ENCODE data around the gene HLA-DPB1. TPM values are rescaled to one million over a fixed set of nuclear protein-coding genes. Genes with fewer than 3 reads are reported as not detected.

The HLA-DPB1 gene
- total RNA-seq, 2 experiments from 2014 or later: 5.2 to 5.4 TPM

Other genes starting within 250 kb of the HLA-DPB1 start
- 100 to 1,000 TPM in 1 of 2 experiments, 10 to 100 TPM in 1; 96.4 to 150 TPM for gene TAP2, start 237.3 kb upstream of the HLA-DPB1 start, total RNA-seq
- 100 to 1,000 TPM; 238 to 338 TPM for gene PSMB8, start 231.9 kb upstream of the HLA-DPB1 start, total RNA-seq
- gene TAP1, start 222.3 kb upstream of the HLA-DPB1 start, total RNA-seq: 100 to 1,000 TPM; 191 to 255 TPM
- gene PSMB9, start 221.8 kb upstream of the HLA-DPB1 start, total RNA-seq: 100 to 1,000 TPM; 210 to 282 TPM
- 1 to 10 TPM; 1.9 to 2.3 TPM for gene HLA-DMB, start 135.0 kb upstream of the HLA-DPB1 start, total RNA-seq
- gene HLA-DMA, start 122.9 kb upstream of the HLA-DPB1 start, total RNA-seq: 10 to 100 TPM; 11.8 TPM
- 100 to 1,000 TPM; 230 to 338 TPM for gene BRD2, start 107.4 kb upstream of the HLA-DPB1 start, total RNA-seq
- 1 to 10 TPM; 1.7 to 3.3 TPM for gene HLA-DOA, start 66.4 kb upstream of the HLA-DPB1 start, total RNA-seq
- 10 to 100 TPM; 11.5 to 13.3 TPM for gene HLA-DPA1, start 2.3 kb upstream of the HLA-DPB1 start, total RNA-seq
- gene COL11A2, start 116.5 kb downstream of the HLA-DPB1 start, total RNA-seq: 1 to 10 TPM; 1.9 to 2.0 TPM
- 10 to 100 TPM; 41.0 to 45.4 TPM for gene RXRB, start 124.7 kb downstream of the HLA-DPB1 start, total RNA-seq
- 10 to 100 TPM; 33.0 to 41.8 TPM for gene SLC39A7, start 124.9 kb downstream of the HLA-DPB1 start, total RNA-seq
- gene HSD17B8, start 128.7 kb downstream of the HLA-DPB1 start, total RNA-seq: 10 to 100 TPM; 23.4 to 33.2 TPM
- gene RING1, start 132.5 kb downstream of the HLA-DPB1 start, total RNA-seq: 10 to 100 TPM; 28.3 to 39.3 TPM
- 10 to 100 TPM; 35.6 to 45.2 TPM for gene VPS52, start 195.9 kb downstream of the HLA-DPB1 start, total RNA-seq
- gene RPS18, start 196.1 kb downstream of the HLA-DPB1 start, total RNA-seq: 1,000 to 10,000 TPM; 2,706 to 4,631 TPM
- gene B3GALT4, start 201.1 kb downstream of the HLA-DPB1 start, total RNA-seq: 1 to 10 TPM; 2.8 to 3.5 TPM
- 10 to 100 TPM; 63.5 to 69.4 TPM for gene WDR46, start 213.2 kb downstream of the HLA-DPB1 start, total RNA-seq
- gene PFDN6, start 213.6 kb downstream of the HLA-DPB1 start, total RNA-seq: 10 to 100 TPM; 65.4 to 96.9 TPM
- 10 to 100 TPM; 19.9 to 21.5 TPM for gene RGL2, start 223.0 kb downstream of the HLA-DPB1 start, total RNA-seq
- gene TAPBP, start 238.1 kb downstream of the HLA-DPB1 start, total RNA-seq: 100 to 1,000 TPM; 164 to 190 TPM
- 1 to 10 TPM; 9.0 to 9.9 TPM for gene ZBTB22, start 241.8 kb downstream of the HLA-DPB1 start, total RNA-seq
- 10 to 100 TPM; 66.2 to 75.5 TPM for gene DAXX, start 247.0 kb downstream of the HLA-DPB1 start, total RNA-seq

Data from activated CD4-positive, alpha-beta T cell treated with anti-CD3 and anti-CD28 coated beads for 36 hours (primary cell).